ENCODE data around the gene SLC35F1. TPM values are rescaled to one million over a fixed set of nuclear protein-coding genes. Genes with fewer than 3 reads are reported as not detected.

The SLC35F1 gene
- total RNA-seq, 2 donors from 2014 or later: 1.5 to 2.1 TPM

DNA sequence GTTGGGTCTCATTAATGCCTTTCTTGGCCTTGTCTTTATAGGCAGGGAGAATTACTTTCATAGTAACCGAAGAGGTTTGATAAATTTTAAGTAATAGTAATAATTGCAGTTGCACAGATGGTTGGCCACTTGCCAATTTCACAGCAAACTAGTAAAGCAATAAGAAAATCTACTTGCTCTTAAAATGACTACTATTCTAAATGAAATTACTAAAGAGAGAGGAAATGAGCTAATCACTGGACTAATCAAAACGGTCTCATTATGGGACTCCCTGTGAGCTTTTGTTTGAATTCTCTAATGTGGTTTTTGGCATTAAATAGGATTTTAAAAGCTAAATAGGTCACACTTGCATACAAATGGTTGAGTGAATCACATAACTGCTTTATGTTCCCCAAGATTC lies 413.6 kb downstream of the SLC35F1 start:
- H3K4me3 ChIP-seq: no peak overlapping the region
- WGBS: 39% methylated on average over 2 of the region's 2 CpGs
- no peaks in the 10 kb centered on the region for H3K36me3 ChIP-seq
- no peak for DNase-seq (ENCODE audit: low spot score)
- H3K9me3 ChIP-seq: no peaks in the 10 kb centered on the region
- H3K27me3 ChIP-seq (replicated peaks; ENCODE audit: insufficient read depth): no peaks in the 10 kb centered on the region
- intact Hi-C loops (cut with DNase I): no loop called here
- no peaks in the 10 kb centered on the region for H3K4me1 ChIP-seq (replicated peaks)
- TF ChIP-seq POLR2AphosphoS5 (IDR thresholded peaks at IDR 0.05) (no peak), POLR2A (IDR thresholded peaks at IDR 0.05) (no peak)
- TF ChIP-seq, protein P1, sequence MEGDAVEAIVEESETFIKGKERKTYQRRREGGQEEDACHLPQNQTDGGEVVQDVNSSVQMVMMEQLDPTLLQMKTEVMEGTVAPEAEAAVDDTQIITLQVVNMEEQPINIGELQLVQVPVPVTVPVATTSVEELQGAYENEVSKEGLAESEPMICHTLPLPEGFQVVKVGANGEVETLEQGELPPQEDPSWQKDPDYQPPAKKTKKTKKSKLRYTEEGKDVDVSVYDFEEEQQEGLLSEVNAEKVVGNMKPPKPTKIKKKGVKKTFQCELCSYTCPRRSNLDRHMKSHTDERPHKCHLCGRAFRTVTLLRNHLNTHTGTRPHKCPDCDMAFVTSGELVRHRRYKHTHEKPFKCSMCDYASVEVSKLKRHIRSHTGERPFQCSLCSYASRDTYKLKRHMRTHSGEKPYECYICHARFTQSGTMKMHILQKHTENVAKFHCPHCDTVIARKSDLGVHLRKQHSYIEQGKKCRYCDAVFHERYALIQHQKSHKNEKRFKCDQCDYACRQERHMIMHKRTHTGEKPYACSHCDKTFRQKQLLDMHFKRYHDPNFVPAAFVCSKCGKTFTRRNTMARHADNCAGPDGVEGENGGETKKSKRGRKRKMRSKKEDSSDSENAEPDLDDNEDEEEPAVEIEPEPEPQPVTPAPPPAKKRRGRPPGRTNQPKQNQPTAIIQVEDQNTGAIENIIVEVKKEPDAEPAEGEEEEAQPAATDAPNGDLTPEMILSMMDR (IDR thresholded peaks at IDR 0.05): no peak
- no peak overlapping the region for H3K27ac ChIP-seq

DNA sequence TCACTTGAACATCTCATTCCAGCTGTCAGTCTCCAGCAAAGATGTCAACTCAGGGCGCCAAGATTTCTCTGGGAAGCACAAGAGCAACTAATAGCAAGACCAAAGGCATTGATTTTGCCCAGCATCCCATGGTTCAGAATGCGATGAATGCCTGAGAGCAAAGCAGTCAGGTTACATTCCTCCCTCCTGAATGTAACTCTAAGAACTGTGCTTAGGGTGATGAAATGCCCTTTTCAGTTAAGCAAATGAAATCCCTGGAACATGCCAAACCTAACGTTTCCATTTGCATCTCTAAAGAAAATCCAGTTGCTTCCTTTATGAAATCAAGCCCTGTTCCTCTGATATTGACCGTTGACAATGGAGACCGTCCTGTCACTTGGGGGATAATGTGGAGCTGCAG lies 417.1 kb downstream of the SLC35F1 start:
- 61% methylated on average over 5 of the region's 5 CpGs for WGBS
- Histone ChIP-seq H3K4me3 (no peak overlapping the region), H3K36me3 (no peaks in the 10 kb centered on the region), H3K27ac (no peak overlapping the region), H3K9me3 (no peaks in the 10 kb centered on the region), H3K4me1 (replicated peaks) (no peaks in the 10 kb centered on the region), H3K27me3 (replicated peaks; ENCODE audit: insufficient read depth) (no peaks in the 10 kb centered on the region)
- no peak for DNase-seq (ENCODE audit: low spot score)
- TF ChIP-seq POLR2AphosphoS5 (IDR thresholded peaks at IDR 0.05): no peak
- no peak for TF ChIP-seq POLR2A (IDR thresholded peaks at IDR 0.05)
- TF ChIP-seq, protein P1 (IDR thresholded peaks at IDR 0.05): no peak
- intact Hi-C loops (cut with DNase I): no loop called here

DNA sequence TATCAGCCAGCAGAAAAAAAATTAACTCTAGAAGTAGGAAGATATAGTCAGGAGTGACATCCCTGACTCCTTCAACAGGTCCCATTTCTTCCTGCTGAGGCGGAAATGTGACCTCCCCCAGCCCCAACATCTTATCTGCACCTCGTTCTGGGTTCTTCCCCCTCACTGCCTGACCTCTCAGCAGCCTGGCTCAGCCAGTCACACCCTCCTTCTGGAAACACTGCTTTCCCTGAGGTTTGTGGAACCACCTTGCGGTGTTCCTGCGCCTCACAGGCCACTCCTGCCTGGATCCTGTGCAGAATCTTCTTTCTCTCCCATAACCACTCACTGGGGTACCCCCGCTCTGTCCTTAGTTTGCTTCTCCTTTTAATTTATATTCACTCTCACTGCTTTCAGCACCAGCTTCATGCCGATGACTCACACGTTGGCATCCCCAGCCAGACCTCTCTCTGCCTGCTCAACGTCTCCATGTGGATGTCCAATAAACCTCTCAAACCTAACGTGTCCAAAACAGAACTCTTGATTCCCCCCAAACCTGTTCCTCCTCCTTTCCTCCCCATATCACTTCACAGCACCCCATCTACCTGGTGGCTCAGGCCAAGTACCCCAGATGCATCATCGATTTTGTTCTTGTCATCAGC lies 418.3 kb downstream of the SLC35F1 start:
- no peak overlapping the region for H3K27ac ChIP-seq
- H3K4me1 ChIP-seq (replicated peaks): no peaks in the 10 kb centered on the region
- intact Hi-C loops (cut with DNase I): no loop called here

DNA sequence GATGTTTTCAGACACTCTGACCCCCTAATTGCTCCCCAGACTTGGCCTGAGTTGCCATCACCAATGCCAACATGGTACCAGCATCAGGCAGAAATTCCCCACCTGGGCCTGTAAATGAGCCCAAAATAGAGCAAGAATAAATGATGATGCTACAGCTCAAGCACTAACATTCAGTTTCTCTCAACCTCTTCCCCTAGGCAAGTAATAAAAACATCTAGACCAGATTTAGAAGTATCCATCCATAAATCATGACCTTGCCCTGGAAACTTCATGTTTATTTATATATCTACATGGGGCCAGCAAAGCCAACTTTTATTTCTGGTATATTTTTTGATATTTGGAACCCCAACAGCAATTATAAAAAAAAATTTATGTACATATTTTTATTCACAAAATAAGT lies 419.6 kb downstream of the SLC35F1 start:
- Histone ChIP-seq H3K27ac (no peak overlapping the region), H3K27me3 (replicated peaks; ENCODE audit: insufficient read depth) (no peaks in the 10 kb centered on the region), H3K9me3 (no peaks in the 10 kb centered on the region), H3K36me3 (no peaks in the 10 kb centered on the region), H3K4me3 (no peak overlapping the region), H3K4me1 (replicated peaks) (no peaks in the 10 kb centered on the region)
- no peak for DNase-seq (ENCODE audit: low spot score)
- TF ChIP-seq, protein P1 (IDR thresholded peaks at IDR 0.05): no peak
- TF ChIP-seq POLR2AphosphoS5 (IDR thresholded peaks at IDR 0.05) (no peak), POLR2A (IDR thresholded peaks at IDR 0.05) (no peak)
- intact Hi-C loops (cut with DNase I): no loop called here

More for the DNA sequence above, 418.3 kb downstream of the SLC35F1 start:
- 74% methylated on average over 10 of the region's 10 CpGs for WGBS
- no peak for TF ChIP-seq POLR2A (IDR thresholded peaks at IDR 0.05)
- TF ChIP-seq POLR2AphosphoS5 (IDR thresholded peaks at IDR 0.05): no peak
- TF ChIP-seq, protein P1 (IDR thresholded peaks at IDR 0.05): no peak
- Histone ChIP-seq H3K9me3 (no peaks in the 10 kb centered on the region), H3K36me3 (no peaks in the 10 kb centered on the region), H3K4me3 (no peak overlapping the region), H3K27me3 (replicated peaks; ENCODE audit: insufficient read depth) (no peaks in the 10 kb centered on the region)
- no peak for DNase-seq (ENCODE audit: low spot score)

DNA sequence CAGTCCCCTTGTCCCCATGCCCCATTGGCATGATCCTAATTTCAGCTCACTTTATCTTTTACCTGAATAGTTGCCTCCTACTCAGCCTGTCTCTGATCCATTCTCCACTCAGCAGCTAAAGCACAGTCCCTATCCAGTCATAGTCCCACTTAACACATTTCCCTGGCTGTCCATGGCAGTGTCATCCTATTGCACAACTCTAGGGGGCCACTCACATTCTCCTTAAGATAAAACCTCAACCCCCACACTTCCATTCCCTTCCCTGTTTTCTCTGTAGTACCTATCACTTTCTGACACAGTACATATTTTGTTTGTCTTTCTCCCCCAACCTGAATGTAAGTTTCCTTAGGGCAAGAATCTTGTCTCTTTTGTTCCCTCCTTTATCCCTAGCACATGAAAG lies 420.2 kb downstream of the SLC35F1 start:
- TF ChIP-seq POLR2A (IDR thresholded peaks at IDR 0.05) (no peak), POLR2AphosphoS5 (IDR thresholded peaks at IDR 0.05) (no peak)
- TF ChIP-seq, protein P1 (IDR thresholded peaks at IDR 0.05): no peak
- Histone ChIP-seq H3K27ac (no peak overlapping the region), H3K4me1 (replicated peaks) (no peaks in the 10 kb centered on the region), H3K27me3 (replicated peaks; ENCODE audit: insufficient read depth) (no peaks in the 10 kb centered on the region), H3K36me3 (no peaks in the 10 kb centered on the region), H3K9me3 (no peaks in the 10 kb centered on the region), H3K4me3 (no peak overlapping the region)
- intact Hi-C loops (cut with DNase I): no loop called here
- DNase-seq (ENCODE audit: low spot score): no peak

Measured in prostate gland (tissue), 2 donors.